HepG2 (cell line): ENCODE results near the gene DNAJB12. TPM values are rescaled to one million over a fixed set of nuclear protein-coding genes. Genes with fewer than 3 reads are reported as not detected.
A peak's percentile ranks its signal among the peaks of the same experiment; 100 is the strongest.

Experiments
- CHCHD3 ChIP-seq: sonication (generic); formaldehyde crosslinking; IDR thresholded peaks from 2 replicates; pipeline ENCODE4 v1.8.0; 2022; ENCODE audit warnings: mild to moderate bottlenecking, missing genetic modification reagents, moderate library complexity
- KDM3A ChIP-seq: IDR thresholded peaks from 2 replicates; pipeline ENCODE4 v1.6.1; 2018; ENCODE audit warnings: low read depth, missing compliant biosample characterization
- KLF15 ChIP-seq: sonication (generic); formaldehyde crosslinking; IDR thresholded peaks from 2 replicates; pipeline ENCODE4 v1.8.1; 2023; ENCODE audit warnings: borderline replicate concordance, mild to moderate bottlenecking, inconsistent platforms, missing genetic modification reagents, mixed read lengths
- PHF21A ChIP-seq: sonication (generic); formaldehyde crosslinking; IDR thresholded peaks from 2 replicates; pipeline ENCODE4 v1.5.0; 2020; ENCODE audit warnings: mild to moderate bottlenecking, missing genetic modification reagents
- PLRG1 ChIP-seq: fragments of 450-650 bp; conservative IDR thresholded peaks from 2 replicates; pipeline ENCODE4 v1.6.1; 2016
- RXRA ChIP-seq: sonication (generic); formaldehyde crosslinking; IDR thresholded peaks from 2 replicates; pipeline ENCODE4 v1.5.1; 2020; ENCODE audit warnings: missing genetic modification reagents
- TCF7L2 ChIP-seq: IDR thresholded peaks from 2 replicates; pipeline ENCODE4 v1.6.1; 2011; ENCODE audit warnings: mild to moderate bottlenecking, low read depth, low read length, moderate library complexity
- ZBTB44 ChIP-seq: sonication (generic); formaldehyde crosslinking; IDR thresholded peaks from 2 replicates; pipeline ENCODE4 v1.4.0; 2020; ENCODE audit warnings: missing genetic modification reagents
- ZBTB7B ChIP-seq: sonication (generic); formaldehyde crosslinking; IDR thresholded peaks from 2 replicates; pipeline ENCODE4 v1.4.0; 2020; ENCODE audit warnings: missing genetic modification reagents
- ZBTB8A ChIP-seq: sonication (generic); formaldehyde crosslinking; IDR thresholded peaks from 2 replicates; pipeline ENCODE4 v1.4.0; 2020; ENCODE audit warnings: mild to moderate bottlenecking, low read depth, missing genetic modification reagents, borderline replicate concordance
- ZNF124 ChIP-seq: sonication (generic); formaldehyde crosslinking; IDR thresholded peaks from 2 replicates; pipeline ENCODE4 v1.4.0; 2020; ENCODE audit warnings: missing genetic modification reagents
- ZNF367 ChIP-seq: sonication (generic); formaldehyde crosslinking; IDR thresholded peaks from 2 replicates; pipeline ENCODE4 v1.4.0; 2020; ENCODE audit warnings: missing genetic modification reagents, borderline replicate concordance
- ZNF558 ChIP-seq: sonication (generic); formaldehyde crosslinking; IDR thresholded peaks from 2 replicates; pipeline ENCODE4 v1.9.0; 2022; ENCODE audit warnings: mild to moderate bottlenecking, missing genetic modification reagents, borderline replicate concordance
- ZNF589 ChIP-seq: sonication (generic); formaldehyde crosslinking; conservative IDR thresholded peaks from 2 replicates; pipeline ENCODE4 v1.8.0; 2022; ENCODE audit warnings: mild to moderate bottlenecking, moderate library complexity, missing genetic modification reagents
- polyA plus RNA-seq, 8 experiments: library from polyadenylated mRNA; depleted of rRNA in 3 of 8; stranded (reverse) in 7 of 8; unstranded in 1 of 8; fragments of >200 nt; fragmentation: Illumina TruSeq in 4 of 8; extraction: Trizol in 4 of 8; gene quantifications; 2 replicates each; pipeline versions ENCODE4 v1.2.1 to v1.2.3, GENCODE V29; 2011 to 2016; ENCODE audit warnings: low read depth in 4 of 8, missing spikeins in 1 of 8, mixed read lengths in 1 of 8; ENCODE audit not compliant: insufficient read depth in 1 of 8
- total RNA-seq, 5 experiments: library from RNA; depleted of rRNA; stranded (reverse); fragments of >200 nt; fragmentation: Illumina TruSeq; extraction: Trizol; gene quantifications; 2 replicates each; pipeline ENCODE4 v1.2.3, GENCODE V29; 2016; ENCODE audit warnings: low read depth in 1 of 5
- TF ChIP-seq, protein P1 (sequence below), 2 experiments: fragments of 450-650 bp in 1 of 2; sonication (generic) in 1 of 2; formaldehyde crosslinking in 1 of 2; IDR thresholded peaks; 2 replicates each; pipeline versions ENCODE4 v1.6.1 to v1.8.0; 2016 to 2022; ENCODE audit warnings: antibody characterized with exemption in 1 of 2, mild to moderate bottlenecking in 1 of 2, missing genetic modification reagents in 1 of 2
- TF ChIP-seq, protein P2 (sequence below): sonication (generic); formaldehyde crosslinking; IDR thresholded peaks from 2 replicates; pipeline ENCODE4 v1.4.0; 2020; ENCODE audit warnings: mild to moderate bottlenecking, missing genetic modification reagents
- TF ChIP-seq, protein P3 (sequence below): sonication (generic); formaldehyde crosslinking; IDR thresholded peaks from 2 replicates; pipeline ENCODE4 v1.8.1; 2023; ENCODE audit warnings: mild to moderate bottlenecking, inconsistent platforms, moderate library complexity, missing genetic modification reagents, borderline replicate concordance

Gene DNAJB12
- total and polyA plus RNA-seq, 2 of the 13 experiments (the other 11 are each of a cell fraction or from before 2014, with no cell fraction given): 10.8 to 18.2 TPM

- TF ChIP-seq, protein P1, sequence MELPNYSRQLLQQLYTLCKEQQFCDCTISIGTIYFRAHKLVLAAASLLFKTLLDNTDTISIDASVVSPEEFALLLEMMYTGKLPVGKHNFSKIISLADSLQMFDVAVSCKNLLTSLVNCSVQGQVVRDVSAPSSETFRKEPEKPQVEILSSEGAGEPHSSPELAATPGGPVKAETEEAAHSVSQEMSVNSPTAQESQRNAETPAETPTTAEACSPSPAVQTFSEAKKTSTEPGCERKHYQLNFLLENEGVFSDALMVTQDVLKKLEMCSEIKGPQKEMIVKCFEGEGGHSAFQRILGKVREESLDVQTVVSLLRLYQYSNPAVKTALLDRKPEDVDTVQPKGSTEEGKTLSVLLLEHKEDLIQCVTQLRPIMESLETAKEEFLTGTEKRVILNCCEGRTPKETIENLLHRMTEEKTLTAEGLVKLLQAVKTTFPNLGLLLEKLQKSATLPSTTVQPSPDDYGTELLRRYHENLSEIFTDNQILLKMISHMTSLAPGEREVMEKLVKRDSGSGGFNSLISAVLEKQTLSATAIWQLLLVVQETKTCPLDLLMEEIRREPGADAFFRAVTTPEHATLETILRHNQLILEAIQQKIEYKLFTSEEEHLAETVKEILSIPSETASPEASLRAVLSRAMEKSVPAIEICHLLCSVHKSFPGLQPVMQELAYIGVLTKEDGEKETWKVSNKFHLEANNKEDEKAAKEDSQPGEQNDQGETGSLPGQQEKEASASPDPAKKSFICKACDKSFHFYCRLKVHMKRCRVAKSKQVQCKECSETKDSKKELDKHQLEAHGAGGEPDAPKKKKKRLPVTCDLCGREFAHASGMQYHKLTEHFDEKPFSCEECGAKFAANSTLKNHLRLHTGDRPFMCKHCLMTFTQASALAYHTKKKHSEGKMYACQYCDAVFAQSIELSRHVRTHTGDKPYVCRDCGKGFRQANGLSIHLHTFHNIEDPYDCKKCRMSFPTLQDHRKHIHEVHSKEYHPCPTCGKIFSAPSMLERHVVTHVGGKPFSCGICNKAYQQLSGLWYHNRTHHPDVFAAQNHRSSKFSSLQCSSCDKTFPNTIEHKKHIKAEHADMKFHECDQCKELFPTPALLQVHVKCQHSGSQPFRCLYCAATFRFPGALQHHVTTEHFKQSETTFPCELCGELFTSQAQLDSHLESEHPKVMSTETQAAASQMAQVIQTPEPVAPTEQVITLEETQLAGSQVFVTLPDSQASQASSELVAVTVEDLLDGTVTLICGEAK (IDR thresholded peaks at IDR 0.05): no peak
- TF ChIP-seq, protein P1 (CRISPR knock-in tag; IDR thresholded peaks at IDR 0.05): no peak
- TF ChIP-seq PLRG1 (no peak), RXRA (CRISPR knock-in tag) (0 out of 2 replicates have a peak, but pooled peaks have one; percentile 42), ZNF124 (CRISPR knock-in tag) (no peak), ZBTB44 (CRISPR knock-in tag) (no peak), CHCHD3 (CRISPR knock-in tag) (no peak), ZNF558 (CRISPR knock-in tag) (no peak; the same call in 1 of the 2 replicates), KDM3A (CRISPR knock-in tag) (no peak; the same call in 1 of the 2 replicates), ZNF589 (CRISPR knock-in tag) (no peak), ZBTB8A (CRISPR knock-in tag) (no peak), ZNF367 (CRISPR knock-in tag) (no peak), PHF21A (CRISPR knock-in tag) (0 out of 2 replicates have a peak, but pooled peaks have one; percentile 40), KLF15 (no peak), ZBTB7B (CRISPR knock-in tag) (no peak), TCF7L2 (no peak)
- TF ChIP-seq, protein P2, sequence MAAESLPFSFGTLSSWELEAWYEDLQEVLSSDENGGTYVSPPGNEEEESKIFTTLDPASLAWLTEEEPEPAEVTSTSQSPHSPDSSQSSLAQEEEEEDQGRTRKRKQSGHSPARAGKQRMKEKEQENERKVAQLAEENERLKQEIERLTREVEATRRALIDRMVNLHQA (CRISPR knock-in tag): no peak
- TF ChIP-seq, protein P3, sequence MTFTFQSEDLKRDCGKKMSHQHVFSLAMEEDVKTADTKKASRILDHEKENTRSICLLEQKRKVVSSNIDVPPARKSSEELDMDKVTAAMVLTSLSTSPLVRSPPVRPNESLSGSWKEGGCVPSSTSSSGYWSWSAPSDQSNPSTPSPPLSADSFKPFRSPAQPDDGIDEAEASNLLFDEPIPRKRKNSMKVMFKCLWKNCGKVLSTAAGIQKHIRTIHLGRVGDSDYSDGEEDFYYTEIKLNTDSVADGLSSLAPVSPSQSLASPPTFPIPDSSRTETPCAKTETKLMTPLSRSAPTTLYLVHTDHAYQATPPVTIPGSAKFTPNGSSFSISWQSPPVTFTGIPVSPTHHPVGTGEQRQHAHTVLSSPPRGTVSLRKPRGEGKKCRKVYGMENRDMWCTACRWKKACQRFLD (CRISPR knock-in tag): no peak
Observed at GRCh38 chr10:72328045-72328828, 26.5 kb downstream of the DNAJB12 start (continued).
